DOHH2 (cell line): Measurements from ENCODE around the gene TNS1.

Experiments
- CTCF ChIP-seq: fragments of 200-600 bp; sonication (generic); IDR thresholded peaks from one replicate; pipeline ENCODE4 v1.5.1; 2014; ENCODE audit warnings: antibody characterized with exemption, mild to moderate bottlenecking, low read depth, low read length; ENCODE audit not compliant: poor library complexity, severe bottlenecking
- EZH2phosphoT487 ChIP-seq: fragments of 200-600 bp; sonication (generic); IDR thresholded peaks from 2 replicates; pipeline ENCODE4 v1.6.1; 2017; ENCODE audit warnings: borderline replicate concordance, mild to moderate bottlenecking, antibody characterized with exemption, low read length, moderate library complexity, mixed read lengths

- TF ChIP-seq CTCF (no peak), EZH2phosphoT487 (no peak)
Observed at GRCh38 chr2:217833439-217833838, 169.4 kb downstream of the TNS1 start.
